Adrenal gland (tissue), 12 donors: ENCODE data around the gene WIPI1. TPM values are rescaled to one million over a fixed set of nuclear protein-coding genes. Genes with fewer than 3 reads are reported as not detected.
"Not testable (repeated sequence)": the region's sequence is repeated elsewhere in the genome, so short reads cannot be mapped to it uniquely, and the experiment has no call there.

ENCODE experiments used
- DNase-seq, 7 donors: peaks; one replicate each; pipeline ENCODE4 v3.0.0-alpha.2; 2019 to 2020
- H3K27ac ChIP-seq, 5 donors: fragments of 200-600 bp; sonication (generic) in 4 of 5; 1 replicate in 3 of 5; 2 replicates in 2 of 5; pipeline versions ENCODE4 v1.5.1 to v1.8.0; 2016 to 2020; ENCODE audit warnings: mild to moderate bottlenecking in 1 of 5
- H3K27me3 ChIP-seq: fragments of 200-600 bp; 2 replicates; pipeline ENCODE4 v1.8.0; 2021
- H3K36me3 ChIP-seq, 2 donors: fragments of 200-600 bp; replicated peaks in 1 of 2; 1 replicate in 1 of 2; 2 replicates in 1 of 2; pipeline versions ENCODE4 v1.5.1 to v1.8.0; 2018 to 2022
- H3K4me1 ChIP-seq, 2 donors: fragments of 200-600 bp; replicated peaks in 1 of 2; 1 replicate in 1 of 2; 2 replicates in 1 of 2; pipeline versions ENCODE4 v1.5.1 to v1.8.0; 2018 to 2021
- H3K4me3 ChIP-seq, 4 donors: fragments of 200-600 bp; sonication (generic) in 3 of 4; one replicate each; pipeline ENCODE4 v1.5.1; 2016 to 2018
- H3K9me3 ChIP-seq, 3 donors: fragments of 200-600 bp; sonication (generic) in 1 of 3; replicated peaks in 1 of 3; 1 replicate in 2 of 3; 2 replicates in 1 of 3; pipeline versions ENCODE4 v1.5.1 to v1.8.0; 2016 to 2021
- CTCF ChIP-seq, 6 experiments: fragments of 450-650 bp in 4 of 6; fragments of 200-600 bp in 2 of 6; sonication (generic) in 1 of 6; IDR thresholded peaks; 1 replicate in 5 of 6; 2 replicates in 1 of 6; pipeline versions ENCODE4 v1.5.1 to v1.8.0; 2016 to 2021; ENCODE audit warnings: antibody characterized with exemption in 6 of 6, mild to moderate bottlenecking in 2 of 6, moderate library complexity in 1 of 6
- POLR2A ChIP-seq, 2 donors: fragments of 450-650 bp; IDR thresholded peaks; one replicate each; pipeline ENCODE4 v1.6.1; 2017; ENCODE audit warnings: antibody characterized with exemption in 2 of 2, mild to moderate bottlenecking in 2 of 2, moderate library complexity in 1 of 2
- WGBS, 4 donors: extraction: QIAGEN DNeasy Blood & Tissue Kit in 2 of 4; methylation state at CpG; one replicate each; pipeline versions ENCODE4 v1.1.5 to v1.1.7; 2013 to 2017; 5-methylcytosine and 5-hydroxymethylcytosine counted together
- intact Hi-C, 2 donors: fragments of 100-400 bp; cut with DNase I; formaldehyde crosslinking; loops; one replicate each; pipeline versions ENCODE4 v1.14.1 to v1.15.0; 2022 to 2023
- microRNA counts, 2 donors: library from miRNA; unstranded; fragments of <30 nt; microRNA quantifications; one replicate each; lab custom pipeline; 2016
- microRNA-seq, 3 donors: library from miRNA; unstranded; fragments of <30 nt; microRNA quantifications; one replicate each; pipeline ENCODE4, GENCODE V29; 2017 to 2020
- polyA plus RNA-seq, 3 donors: library from polyadenylated mRNA; stranded (reverse); fragments of 200-250 nt in 2 of 3; fragments of 350-450 nt in 1 of 3; fragmentation: Illumina TruSeq in 1 of 3; extraction: RNeasy Lipid Tissue Mini Kit (QIAGEN cat#74804) in 1 of 3; gene quantifications; one replicate each; pipeline ENCODE4 v1.2.3, GENCODE V29; 2013 to 2014
- small RNA-seq, 2 donors: library from RNA; depleted of rRNA; stranded (forward); fragments of <200 nt; gene quantifications; one replicate each; pipeline ENCODE3, GENCODE V24; 2016
- total RNA-seq, 9 donors: library from RNA; depleted of rRNA in 4 of 9; stranded (reverse); fragments of >200 nt in 4 of 9; fragments of 120-200 nt in 1 of 9; fragmentation: NEBNext Ultra II Directional in 1 of 9; extraction: Animal tissue kit (Norgen Biotek cat#: 25700) in 1 of 9; gene quantifications; one replicate each; pipeline versions ENCODE4 v1.1.0 to v1.2.4, GENCODE V29; 2013 to 2023
- donor health status: healthy with polysubstance abuse.
- donor health status: Bipolar disorder and iron deficiency.
- donor health status: DM: yes; HTN: yes; CAD: no.
- donor health status: DM: no; HTN: no; CAD: no.
- donor health status: DM: no; HTN: no; CAD: no.
- donor health status: DM: yes; HTN: yes; CAD: no.

The WIPI1 gene
- total and polyA plus RNA-seq, 12 donors = 19.3 to 148 (median 39.7) TPM

- DNase-seq = peak in 1 of 7 donors; percentile 39
- H3K27me3 ChIP-seq = no peaks in the 10 kb centered on the region
- H3K9me3 ChIP-seq = no peaks in the 10 kb centered on the region
- TF ChIP-seq CTCF (IDR thresholded peaks at IDR 0.05) (no peak), POLR2A (IDR thresholded peaks at IDR 0.05) (no peak)
- H3K36me3 ChIP-seq = no peaks in the 10 kb centered on the region
- peaks cover 21 to 30% of the 10 kb centered on the region in 2 donors for H3K4me1 ChIP-seq
- WGBS, 4 donors = 25 to 33% (median 30%) methylated on average over 6 to 8 of the region's 8 CpGs
- peak overlapping the region in 1 of 4 donors; percentile 39 for H3K4me3 ChIP-seq
- H3K27ac ChIP-seq = peak overlapping the region; percentile 94 to 100 (median 98)
- intact Hi-C loops = no loop called here
Measured at GRCh38 chr17:68377771-68378267, 79.5 kb downstream of the WIPI1 start.

- H3K27me3 ChIP-seq, DNase-seq, H3K27ac ChIP-seq, H3K4me3 ChIP-seq, H3K36me3 ChIP-seq, H3K9me3 ChIP-seq, intact Hi-C loops: not testable (repeated sequence)
- WGBS, 4 donors = 92 to 96% (median 94%) methylated on average over 2 of the region's 2 CpGs
- peaks cover 21 to 30% of the 10 kb centered on the region in 2 donors for H3K4me1 ChIP-seq
Measured at GRCh38 chr17:68376178-68376577, 81.1 kb downstream of the WIPI1 start.

GRCh38 chr17:68375566-68375965 lies 81.7 kb downstream of the WIPI1 start:
- Histone ChIP-seq H3K36me3 (no peaks in the 10 kb centered on the region), H3K27me3 (no peaks in the 10 kb centered on the region), H3K27ac (no peak overlapping the region), H3K4me3 (no peak overlapping the region), H3K9me3 (no peaks in the 10 kb centered on the region), H3K4me1 (peaks cover 21 to 30% of the 10 kb centered on the region in 2 donors)
- 95 to 98% (median 96%) methylated on average over 8 of the region's 8 CpGs for WGBS, 4 donors
- TF ChIP-seq POLR2A (IDR thresholded peaks at IDR 0.05) (no peak), CTCF (IDR thresholded peaks at IDR 0.05) (no peak)
- DNase-seq = no peak
- intact Hi-C loops = no loop called here

MicroRNAs within 50 kb of the gene (microRNA counts, 767-probe panel; counts per million panel counts)
- microRNA hsa-miR-635 (lab: Ali Mortazavi, UCI) = 0 counts per million in 2 donors

Small RNAs within 50 kb of the gene (microRNA-seq; reads per million reads assigned to microRNA genes)
- 0 reads per million in 3 donors for gene MIR635

Small RNAs within 50 kb of the gene (small RNA-seq; reads per million reads assigned to genes)
- gene MIR635 = 0 reads per million in 2 donors

Other genes with a start within 250 kb of the WIPI1 start
- 100 to 1,000 TPM in 1 of 9 donors, 10 to 100 TPM in 8; 55.5 to 113 (median 77.7) TPM for gene AMZ2, start 209.5 kb downstream of the WIPI1 start, total RNA-seq
- 100 to 1,000 TPM in 2 of 3 donors, 10 to 100 TPM in 1; 82.6 to 135 (median 135) TPM for gene AMZ2, start 209.5 kb downstream of the WIPI1 start, polyA plus RNA-seq
- 10 to 100 TPM in 1 of 9 donors, 1 to 10 TPM in 7, under 1 TPM in 1; 0.84 to 83.0 (median 2.6) TPM for gene SLC16A6, start 166.4 kb downstream of the WIPI1 start, total RNA-seq
- 10 to 100 TPM in 1 of 3 donors, 1 to 10 TPM in 1, under 1 TPM in 1; 0.47 to 59.7 (median 1.1) TPM for gene SLC16A6, start 166.4 kb downstream of the WIPI1 start, polyA plus RNA-seq
- gene ARSG, start 166.0 kb downstream of the WIPI1 start, total RNA-seq = 10 to 100 TPM in 5 of 9 donors, 1 to 10 TPM in 4; 7.3 to 49.6 (median 16.0) TPM
- gene ARSG, start 166.0 kb downstream of the WIPI1 start, polyA plus RNA-seq = 10 to 100 TPM in 1 of 3 donors, 1 to 10 TPM in 2; 2.1 to 22.9 (median 3.1) TPM
- 100 to 1,000 TPM; 138 to 585 (median 393) TPM for gene PRKAR1A, start 54.9 kb upstream of the WIPI1 start, total RNA-seq
- gene PRKAR1A, start 54.9 kb upstream of the WIPI1 start, polyA plus RNA-seq = 100 to 1,000 TPM in 1 of 3 donors, 10 to 100 TPM in 2; 56.3 to 428 (median 84.1) TPM
- 10 to 100 TPM in 3 of 9 donors, 1 to 10 TPM in 5, under 1 TPM in 1; 0.67 to 25.9 (median 6.8) TPM for gene FAM20A, start 143.9 kb upstream of the WIPI1 start, total RNA-seq
- gene FAM20A, start 143.9 kb upstream of the WIPI1 start, polyA plus RNA-seq = 10 to 100 TPM in 2 of 3 donors, 1 to 10 TPM in 1; 4.1 to 15.2 (median 12.0) TPM